HG03103 (cell line): ENCODE data around the gene ABCA6.
"Not testable (repeated sequence)": the region's sequence is repeated elsewhere in the genome, so short reads cannot be mapped to it uniquely, and the experiment has no call there.

Experiments
- ATAC-seq: cut with Tn5 transposase; IDR thresholded peaks from one replicate; pipeline ENCODE4 v1.9.1; 2021; ENCODE audit warnings: low read depth; ENCODE audit not compliant: unreplicated experiment

The ABCA6 gene

GRCh38 chr17:69073392-69073791 is 68.3 kb downstream of the ABCA6 start:
- ATAC-seq: not testable (repeated sequence)

- not testable (repeated sequence) for ATAC-seq
Observed at GRCh38 chr17:69072803-69073256, 68.9 kb downstream of the ABCA6 start.

- not testable (repeated sequence) for ATAC-seq
Observed at GRCh38 chr17:69071233-69071586, 70.5 kb downstream of the ABCA6 start.

GRCh38 chr17:69070378-69071232 is 71.1 kb downstream of the ABCA6 start:
- ATAC-seq: not testable (repeated sequence)

- no peak for ATAC-seq
Observed at GRCh38 chr17:69069226-69069750, 72.4 kb downstream of the ABCA6 start.

- ATAC-seq: no peak
Observed at GRCh38 chr17:69067274-69068047, 74.2 kb downstream of the ABCA6 start.

GRCh38 chr17:69066482-69066881 is 75.2 kb downstream of the ABCA6 start:
- no peak for ATAC-seq

GRCh38 chr17:69065113-69065512 is 76.6 kb downstream of the ABCA6 start:
- no peak for ATAC-seq

GRCh38 chr17:69064476-69064875 is 77.2 kb downstream of the ABCA6 start:
- ATAC-seq: no peak

GRCh38 chr17:69064001-69064400 is 77.7 kb downstream of the ABCA6 start:
- ATAC-seq: no peak

- no peak for ATAC-seq
Observed at GRCh38 chr17:69062860-69063581, 78.7 kb downstream of the ABCA6 start.

GRCh38 chr17:69061721-69062556 is 79.8 kb downstream of the ABCA6 start:
- ATAC-seq: no peak

GRCh38 chr17:69060822-69061221 is 80.9 kb downstream of the ABCA6 start, which contains the start of gene ABCA9:
TSS of gene ABCA9 (minus strand) at chr17:69060927. CDS start at chr17:69051126, 9,801 bp downstream.
- no peak for ATAC-seq

GRCh38 chr17:69059458-69060175 is 82.1 kb downstream of the ABCA6 start:
- ATAC-seq: no peak

- ATAC-seq: no peak
Observed at GRCh38 chr17:69058165-69058564, 83.5 kb downstream of the ABCA6 start.

GRCh38 chr17:69057280-69057679 is 84.4 kb downstream of the ABCA6 start:
- no peak for ATAC-seq

GRCh38 chr17:69056179-69056823 is 85.4 kb downstream of the ABCA6 start:
- ATAC-seq: no peak

GRCh38 chr17:69055334-69055733 is 86.4 kb downstream of the ABCA6 start:
- no peak for ATAC-seq
